Measurements from ENCODE around the gene CAMKK1.

- TF ChIP-seq EZH2 (IDR thresholded peaks at IDR 0.05; ENCODE audit: borderline replicate concordance, low read depth, low read length, severe bottlenecking) (no peak), POLR2A (IDR thresholded peaks at IDR 0.05; ENCODE audit: low read depth, low read length) (no peak), CTCF (IDR thresholded peaks at IDR 0.05; ENCODE audit: extremely low read depth in 1 of 2, insufficient read depth in 1 of 2, low read depth in 1 of 2, low read length in 2 of 2) (no peak), POLR2AphosphoS5 (IDR thresholded peaks at IDR 0.05; ENCODE audit: insufficient read depth, low read depth, low read length) (no peak), FOS (IDR thresholded peaks at IDR 0.05; ENCODE audit: borderline replicate concordance, insufficient read depth, low read length) (no peak), MYC (IDR thresholded peaks at IDR 0.05; ENCODE audit: low read depth, low read length) (no peak), MAX (IDR thresholded peaks at IDR 0.05; ENCODE audit: insufficient read depth, insufficient read length) (no peak)
Observed at GRCh38 chr17:3897731-3898130, 4.9 kb upstream of the CAMKK1 start.

Data from endothelial cell of umbilical vein (primary cell).